ENCODE results near the gene XRN1. TPM values are rescaled to one million over a fixed set of nuclear protein-coding genes. Genes with fewer than 3 reads are reported as not detected.

XRN1 gene
- total RNA-seq, 1 experiment from 2014 or later: 205 TPM

Other genes with a start within 250 kb of the XRN1 start
- gene GK5, start 222.5 kb downstream of the XRN1 start, total RNA-seq (2014; rRNA removed; shearing (Covaris generic)): 6.5 and 10.5 TPM in 2 replicates
- 31.0 and 33.1 TPM in 2 replicates for gene ATR, start 130.7 kb upstream of the XRN1 start, total RNA-seq (2014; rRNA removed; shearing (Covaris generic))
- gene PLS1, start 148.4 kb upstream of the XRN1 start, total RNA-seq (2014; rRNA removed; shearing (Covaris generic)): 27.2 and 27.5 TPM in 2 replicates

All from SJCRH30 (cell line).